Activated naive CD4-positive, alpha-beta T cell treated with anti-CD3 and anti-CD28 coated beads, Interleukin-2, amount 50 U/mL, for 72 hours (primary cell): ENCODE results near the gene ANKFY1. TPM values are rescaled to one million over a fixed set of nuclear protein-coding genes. Genes with fewer than 3 reads are reported as not detected.

Source experiments
- ATAC-seq, 2 donors: fragments of 150-1000 bp; cut with Tn5 transposase; 2 replicates each; pipeline ENCODE4 v1.10.0; 2021; ENCODE audit warnings: mild to moderate bottlenecking in 2 of 2, moderate library complexity in 2 of 2
- DNase-seq, 2 donors: peaks; one replicate each; pipeline ENCODE4 v3.0.0; 2021 to 2022; ENCODE audit warnings: low spot score in 2 of 2
- H3K27ac Mint-ChIP-seq, 2 donors: one replicate each; pipeline ENCODE4 v1.8.0; 2022; ENCODE audit warnings: mild to moderate bottlenecking in 2 of 2, mixed read lengths in 2 of 2
- H3K36me3 Mint-ChIP-seq, 2 donors: one replicate each; pipeline ENCODE4 v1.8.0; 2022; ENCODE audit warnings: mixed read lengths in 2 of 2
- H3K9me3 Mint-ChIP-seq, 2 donors: one replicate each; pipeline ENCODE4 v1.8.0; 2022; ENCODE audit warnings: mixed read lengths in 2 of 2
- total RNA-seq, 2 donors: library from RNA; stranded (reverse); gene quantifications; one replicate each; pipeline ENCODE4 v1.2.3, GENCODE V29; 2022

Gene ANKFY1
- total RNA-seq, 2 donors from 2014 or later = 52.8 to 54.0 TPM

DNA sequence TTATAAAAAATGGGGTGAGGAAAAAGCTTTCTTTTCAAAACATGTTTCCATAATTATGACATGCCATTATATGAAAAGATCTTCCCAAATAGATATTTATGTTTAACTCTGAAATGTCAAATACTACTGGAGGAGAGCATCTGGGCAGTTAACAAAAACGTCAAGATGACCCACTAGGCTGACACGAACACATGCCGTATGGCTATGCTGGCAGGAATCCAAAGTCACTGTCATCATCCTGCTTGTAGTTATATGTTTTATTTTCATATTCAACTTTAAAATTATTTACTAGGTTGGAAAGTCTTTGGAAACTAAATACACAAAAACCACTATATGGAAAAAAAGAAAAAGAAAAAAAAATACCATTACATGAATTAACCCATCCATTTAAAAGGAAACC, 27.3 kb downstream of the ANKFY1 start:
- ATAC-seq (no peak), DNase-seq (no peak)
- Mint-ChIP-seq H3K27ac (no peak overlapping the region), H3K36me3 (peaks cover 0 to 6% of the 10 kb centered on the region in 2 donors), H3K9me3 (no peaks in the 10 kb centered on the region)

DNA sequence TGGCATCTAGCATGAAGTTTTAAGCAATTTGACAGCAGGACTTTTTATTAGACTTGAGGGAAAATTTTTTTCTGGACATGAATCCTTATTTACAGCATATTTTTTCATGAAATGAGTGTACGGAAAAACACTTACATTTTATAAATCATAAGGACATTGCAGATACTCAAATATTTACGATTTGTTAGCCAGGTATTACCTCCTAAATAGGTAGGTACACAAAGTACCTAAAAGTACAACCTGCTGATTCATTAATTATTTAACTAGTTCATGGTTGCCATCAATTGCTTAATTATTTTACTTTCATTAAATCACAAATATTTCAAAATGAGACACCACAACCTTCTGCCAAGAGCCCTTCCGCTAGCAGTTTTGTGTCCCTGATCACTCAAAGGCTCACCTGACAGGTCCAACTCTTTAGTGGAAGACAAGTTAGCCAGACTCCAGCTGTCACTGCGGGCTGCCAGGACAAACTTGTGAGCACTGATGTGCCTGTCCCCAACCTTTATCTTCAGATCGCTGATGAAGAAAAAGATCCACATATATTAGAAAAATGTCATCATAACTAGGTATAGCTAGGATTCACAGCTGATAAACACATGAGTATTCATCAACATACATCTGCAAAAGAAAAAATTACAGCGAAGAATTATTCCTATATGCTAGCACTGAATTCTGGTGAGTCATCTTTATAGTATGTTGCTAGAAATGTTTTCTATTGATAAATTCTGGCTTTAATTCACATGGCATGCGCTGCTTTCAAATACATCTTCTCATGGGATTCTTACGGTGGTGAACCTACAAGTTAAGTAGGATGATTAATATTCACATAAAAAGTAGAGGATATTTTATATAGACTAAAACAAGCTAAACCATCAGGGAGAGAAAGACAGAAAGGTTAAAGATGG, 28.2 kb downstream of the ANKFY1 start:
- H3K27ac Mint-ChIP-seq = no peak overlapping the region
- H3K9me3 Mint-ChIP-seq = no peaks in the 10 kb centered on the region
- H3K36me3 Mint-ChIP-seq = peaks cover 0 to 6% of the 10 kb centered on the region in 2 donors
- no peak for ATAC-seq
- no peak for DNase-seq

DNA sequence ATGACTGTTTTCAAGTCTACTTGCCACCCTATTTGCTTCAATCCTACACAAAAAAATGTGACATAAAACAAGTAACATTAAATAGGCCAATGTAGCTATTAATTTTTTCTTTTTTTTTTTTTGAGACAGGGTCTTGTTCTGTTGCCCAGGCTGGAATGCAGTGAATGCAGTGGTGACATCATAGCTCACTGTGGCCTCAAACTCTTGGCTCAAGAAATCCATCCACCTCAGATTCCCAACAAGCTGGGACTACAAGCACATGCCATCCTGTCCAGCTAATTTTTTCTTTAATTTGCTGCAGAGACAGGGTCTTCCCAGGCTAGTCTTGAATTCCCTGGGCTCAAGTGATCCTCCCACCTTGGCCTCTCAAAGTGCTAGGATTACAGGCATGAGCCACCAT, 29.4 kb downstream of the ANKFY1 start:
- ATAC-seq (no peak), DNase-seq (no peak)
- Mint-ChIP-seq H3K9me3 (no peaks in the 10 kb centered on the region), H3K27ac (no peak overlapping the region), H3K36me3 (peaks cover 0 to 6% of the 10 kb centered on the region in 2 donors)

DNA sequence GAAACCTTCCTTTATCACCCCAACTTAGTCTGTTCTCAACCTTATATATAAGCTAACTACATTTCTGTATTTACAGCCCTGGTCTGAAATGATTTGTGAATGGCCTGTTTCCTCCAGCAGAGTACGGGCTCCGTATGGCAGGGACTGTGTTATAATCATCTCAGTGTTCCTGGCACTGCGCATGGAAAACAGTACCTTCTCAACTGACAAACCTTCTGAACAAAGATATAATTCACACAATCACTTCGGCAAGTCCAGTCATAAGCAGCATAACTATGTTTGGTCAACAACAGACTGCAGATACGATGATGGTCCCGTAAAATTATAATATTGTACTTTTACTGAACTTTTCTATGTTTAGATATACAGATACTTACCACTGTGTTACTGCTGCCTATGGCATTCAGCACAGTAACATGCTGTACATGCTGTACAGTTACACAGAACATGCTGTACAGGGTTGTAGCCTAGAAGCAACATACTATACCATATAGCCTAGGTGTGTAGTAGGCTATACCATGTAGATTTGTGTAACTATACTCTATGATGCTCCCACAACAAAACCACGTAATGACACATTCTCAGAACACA, 30.0 kb downstream of the ANKFY1 start:
- Mint-ChIP-seq H3K9me3 (no peaks in the 10 kb centered on the region), H3K36me3 (peaks cover 0 to 6% of the 10 kb centered on the region in 2 donors), H3K27ac (peak overlapping the region in 1 of 2 donors; percentile 58)
- no peak for DNase-seq
- ATAC-seq = no peak

DNA sequence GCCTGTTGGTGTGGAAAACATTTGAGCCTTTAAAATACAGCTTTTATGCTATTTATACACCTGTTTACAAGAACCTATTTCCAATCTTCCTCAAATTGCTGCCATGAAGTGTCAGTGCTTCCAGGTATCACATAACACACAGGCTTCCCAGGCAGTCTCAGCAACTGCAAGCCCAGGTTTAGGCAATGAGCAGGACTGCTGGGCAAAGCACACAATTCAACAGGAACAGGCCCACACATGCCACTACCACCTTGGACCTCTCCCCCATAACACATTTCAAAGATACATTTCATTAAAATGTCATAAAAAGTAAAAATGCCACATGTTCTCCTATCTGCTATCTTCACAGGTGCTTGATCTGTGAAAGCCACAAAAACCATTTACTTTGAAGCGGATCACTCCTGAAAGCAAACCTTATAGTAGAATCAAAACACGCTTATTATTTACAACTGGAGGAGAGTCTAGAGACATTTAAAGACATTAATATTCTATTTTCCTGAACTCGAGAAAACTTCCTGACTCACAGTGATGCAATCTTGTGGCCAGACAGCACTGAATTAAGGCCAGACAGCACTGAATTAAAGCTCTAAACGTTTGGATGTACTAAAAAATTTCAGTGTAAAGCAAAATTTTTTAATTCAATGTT, 31.5 kb downstream of the ANKFY1 start:
- Mint-ChIP-seq H3K27ac (peak overlapping the region in 1 of 2 donors; percentile 26), H3K9me3 (no peaks in the 10 kb centered on the region), H3K36me3 (peaks cover 0 to 6% of the 10 kb centered on the region in 2 donors)
- ATAC-seq = no peak
- no peak for DNase-seq

DNA sequence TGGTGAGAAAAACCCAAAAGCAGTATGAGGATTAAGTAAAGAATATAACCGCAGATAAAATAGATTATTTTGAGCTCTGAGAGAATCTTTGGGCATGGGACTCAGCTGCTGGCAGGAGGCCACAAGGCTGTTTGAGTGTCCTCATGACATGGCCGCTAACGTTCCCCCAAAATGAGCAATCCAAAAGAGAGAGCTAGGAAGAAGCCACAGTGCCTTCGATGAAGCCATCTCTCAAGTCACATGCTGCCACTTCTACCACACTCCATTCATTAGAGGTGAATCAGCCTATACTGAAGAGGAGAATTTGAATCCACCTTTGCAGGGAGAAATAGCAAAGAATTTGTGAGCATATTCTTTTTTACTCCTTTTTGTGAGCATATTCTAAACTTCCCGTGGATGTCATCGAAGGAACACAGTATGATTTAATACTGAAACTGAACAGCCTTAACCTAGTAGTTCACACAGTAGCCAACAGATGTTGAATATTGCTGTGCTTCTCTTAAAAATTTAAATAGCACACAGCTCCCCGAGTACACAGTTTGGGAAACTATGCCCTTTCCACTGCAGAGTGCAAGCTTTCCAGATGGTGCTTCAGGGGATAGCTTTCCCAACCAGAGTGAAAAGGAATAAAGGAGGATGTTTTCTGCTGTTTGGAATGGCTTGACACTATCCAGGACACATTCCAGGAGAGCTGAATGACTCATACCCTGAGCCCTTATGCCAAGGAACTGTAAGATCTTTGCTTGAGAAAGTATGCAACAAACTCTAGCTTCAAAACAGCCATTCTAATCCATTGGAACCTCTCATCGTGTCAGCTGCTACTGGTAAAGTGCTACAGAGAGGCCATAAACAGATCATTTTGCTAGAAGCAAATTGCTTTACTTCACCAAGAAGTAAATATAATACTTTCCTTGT, 33.9 kb downstream of the ANKFY1 start:
- ATAC-seq (no peak), DNase-seq (no peak)
- Mint-ChIP-seq H3K9me3 (no peaks in the 10 kb centered on the region), H3K36me3 (peaks cover 0 to 6% of the 10 kb centered on the region in 2 donors), H3K27ac (no peak overlapping the region)

DNA sequence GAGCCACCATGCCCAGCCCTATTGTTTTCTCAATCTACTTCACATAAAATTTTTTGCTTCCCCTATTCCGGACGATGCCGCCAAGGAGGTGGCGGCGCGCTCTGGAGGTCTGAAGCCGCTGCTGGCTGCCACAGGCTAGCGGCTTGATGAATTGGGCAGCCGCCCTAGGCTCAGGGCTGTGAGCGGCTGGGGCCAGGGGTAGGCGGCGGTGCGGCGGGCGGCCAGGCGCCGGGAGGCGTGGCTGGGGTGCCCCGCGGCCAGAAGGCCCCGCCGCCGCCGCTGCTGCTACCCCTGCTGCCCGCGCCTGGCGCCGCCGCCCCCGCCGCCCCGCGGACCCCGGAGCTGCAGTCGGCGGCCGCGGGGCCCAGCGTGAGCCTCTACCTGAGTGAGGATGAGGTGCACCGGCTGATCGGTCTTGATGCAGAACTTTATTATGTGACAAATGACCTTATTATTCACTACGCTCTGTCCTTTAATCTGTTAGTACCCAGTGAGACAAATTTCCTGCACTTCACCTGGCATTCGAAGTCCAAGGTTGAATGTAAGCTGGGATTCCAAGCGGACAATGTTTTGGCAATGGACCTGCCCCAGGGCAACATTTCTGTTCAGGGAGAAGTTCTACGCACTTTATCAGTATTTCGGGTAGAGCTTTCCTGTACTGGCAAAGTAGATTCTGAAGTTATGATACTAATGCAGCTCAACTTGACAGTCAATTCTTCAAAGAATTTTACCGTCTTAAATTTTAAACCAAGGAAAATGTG, 41.7 kb downstream of the ANKFY1 start:
- no peak overlapping the region for H3K27ac Mint-ChIP-seq
- H3K9me3 Mint-ChIP-seq = no peaks in the 10 kb centered on the region
- ATAC-seq (no peak), DNase-seq (no peak)
- H3K36me3 Mint-ChIP-seq = peaks cover 0 to 6% of the 10 kb centered on the region in 2 donors

DNA sequence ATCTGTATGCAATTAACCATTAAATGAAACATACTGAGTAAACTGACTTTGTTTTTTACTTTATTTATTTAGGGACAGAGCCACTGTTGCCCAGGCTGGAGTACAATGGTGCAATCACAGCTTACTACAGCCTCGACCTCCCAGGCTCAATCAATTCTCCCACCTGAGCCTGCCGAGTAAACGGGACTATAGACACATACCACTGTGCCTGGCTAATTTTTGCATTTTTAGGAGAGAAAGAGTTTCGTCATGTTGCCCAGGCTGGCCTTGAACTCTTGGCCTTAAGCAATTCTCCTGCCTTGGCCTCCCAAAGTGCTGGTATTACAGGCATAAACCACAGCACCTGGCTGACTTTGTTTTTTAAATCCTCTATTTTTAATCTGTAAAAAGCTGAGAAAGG, 42.6 kb downstream of the ANKFY1 start:
- Mint-ChIP-seq H3K9me3 (no peaks in the 10 kb centered on the region), H3K27ac (peak overlapping the region in 1 of 2 donors; percentile 35), H3K36me3 (peaks cover 0 to 6% of the 10 kb centered on the region in 2 donors)
- DNase-seq = no peak
- ATAC-seq = no peak

DNA sequence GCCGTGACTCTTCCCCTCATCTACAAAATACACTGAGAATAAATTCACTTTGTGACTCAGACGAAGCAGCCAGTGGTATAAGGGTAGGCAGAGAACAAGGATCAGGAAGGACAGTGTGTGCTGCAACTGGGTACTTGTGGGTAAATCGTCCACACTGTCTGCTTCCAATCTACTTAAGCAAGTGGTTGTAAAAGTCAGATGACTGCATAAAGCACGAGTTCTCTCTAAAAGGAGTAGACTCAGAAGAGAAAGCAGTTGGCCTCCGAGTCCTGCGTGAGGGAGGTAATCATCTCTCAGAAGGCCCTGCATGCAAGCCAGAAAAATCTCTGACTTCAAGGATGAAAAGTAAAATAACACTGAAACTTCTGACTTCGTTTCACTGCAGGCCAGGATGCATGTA, 43.1 kb downstream of the ANKFY1 start:
- H3K36me3 Mint-ChIP-seq = peaks cover 0 to 6% of the 10 kb centered on the region in 2 donors
- no peaks in the 10 kb centered on the region for H3K9me3 Mint-ChIP-seq
- ATAC-seq = no peak
- no peak for DNase-seq
- H3K27ac Mint-ChIP-seq = peak overlapping the region in 1 of 2 donors; percentile 35

DNA sequence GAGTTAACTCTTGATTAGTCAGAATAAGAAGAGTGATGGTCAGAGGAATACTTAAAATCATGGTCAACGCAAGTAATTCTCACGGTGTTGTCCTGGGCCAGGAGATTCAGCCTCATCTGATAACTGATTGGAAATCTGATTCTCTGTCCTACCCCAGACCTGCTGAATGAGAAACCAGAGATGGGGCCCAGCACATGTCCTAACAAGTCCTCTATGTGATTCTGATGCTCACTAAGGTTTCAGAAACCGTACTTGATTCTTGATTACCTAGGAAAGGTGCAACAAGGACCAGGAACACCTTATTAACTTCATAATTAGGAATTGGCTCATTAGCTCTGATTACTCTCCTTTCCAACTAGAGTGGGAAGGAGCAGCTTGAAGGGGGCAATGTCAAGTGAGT, 44.5 kb downstream of the ANKFY1 start:
- H3K36me3 Mint-ChIP-seq = peaks cover 0 to 11% of the 10 kb centered on the region in 2 donors

DNA sequence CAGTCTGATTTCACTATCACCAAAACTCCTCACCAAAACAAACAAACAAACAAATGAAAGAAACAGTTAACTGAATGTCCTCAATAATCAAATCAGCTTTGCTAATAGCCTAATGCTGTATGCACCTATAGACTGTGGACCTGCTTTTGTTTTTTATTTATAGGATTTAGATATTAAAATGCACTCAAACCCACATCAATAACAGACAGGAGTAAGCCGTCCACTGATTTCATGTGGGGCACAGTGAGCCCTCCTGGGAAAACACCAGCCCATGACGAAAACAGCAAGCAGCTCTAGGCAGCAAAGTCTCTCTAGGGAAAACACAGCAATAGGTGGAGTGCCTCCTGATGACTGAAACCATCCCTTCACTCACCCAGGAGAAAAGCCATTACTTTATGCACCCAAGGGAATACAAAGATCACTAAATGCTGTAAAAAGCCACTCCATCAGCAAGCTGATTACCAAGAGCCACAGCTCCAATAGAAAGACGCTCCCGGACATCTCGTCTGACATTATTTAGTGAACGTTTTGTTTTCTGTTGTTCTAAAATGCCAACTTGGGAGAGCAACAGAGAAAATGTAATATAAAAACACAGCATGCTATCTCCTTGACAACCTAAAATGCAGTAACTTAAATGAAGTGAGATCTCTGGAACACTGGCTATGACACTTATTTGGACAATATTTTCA, 47.8 kb downstream of the ANKFY1 start:
- no peak for ATAC-seq
- Mint-ChIP-seq H3K36me3 (peaks cover 0 to 5% of the 10 kb centered on the region in 2 donors), H3K9me3 (no peaks in the 10 kb centered on the region), H3K27ac (peak overlapping the region in 1 of 2 donors; percentile 35)
- no peak for DNase-seq

More for the DNA sequence above, 44.5 kb downstream of the ANKFY1 start:
- no peaks in the 10 kb centered on the region for H3K9me3 Mint-ChIP-seq
- H3K27ac Mint-ChIP-seq = peak overlapping the region; percentile 44 to 60
- ATAC-seq = no peak
- DNase-seq = no peak

DNA sequence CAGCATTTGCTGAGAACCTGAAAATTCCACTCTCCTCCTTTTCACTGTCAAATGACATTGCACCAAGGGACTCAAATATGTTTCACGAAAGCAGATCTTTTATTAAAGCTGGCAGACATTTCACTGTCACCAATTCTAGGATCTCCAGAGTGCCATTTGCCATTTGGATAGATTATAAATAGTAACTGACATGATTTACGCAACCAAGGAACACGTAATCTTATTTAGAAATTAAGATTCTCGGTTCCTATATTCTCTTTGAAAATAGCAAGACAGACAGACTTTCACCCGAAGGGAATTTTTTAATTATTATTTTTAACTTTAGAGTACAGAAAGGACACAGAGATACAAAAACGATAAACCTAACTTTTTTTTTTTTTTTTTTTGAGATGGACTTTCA, 49.6 kb downstream of the ANKFY1 start:
- Mint-ChIP-seq H3K9me3 (no peaks in the 10 kb centered on the region), H3K27ac (no peak overlapping the region), H3K36me3 (peaks cover 4 to 12% of the 10 kb centered on the region in 2 donors)
- DNase-seq (no peak), ATAC-seq (no peak)

DNA sequence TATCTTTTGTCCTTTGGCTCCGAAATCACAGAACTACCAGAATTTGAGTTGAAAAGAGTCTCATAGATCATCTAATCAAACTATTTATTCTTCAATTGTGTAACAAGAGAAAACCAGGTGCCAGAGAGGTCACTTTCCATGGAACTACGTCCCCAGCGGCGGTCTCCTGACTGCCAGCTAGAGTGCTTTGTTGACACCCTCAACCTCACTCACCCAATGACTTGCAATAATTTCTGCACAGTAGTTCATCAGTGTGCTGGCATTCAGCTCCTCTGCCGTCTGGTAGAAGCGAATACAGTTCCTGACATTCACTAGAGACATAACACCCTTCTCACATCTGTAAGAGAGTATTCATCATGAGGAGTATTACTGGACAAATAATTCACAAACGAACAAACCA, 54.2 kb downstream of the ANKFY1 start:
- DNase-seq (no peak), ATAC-seq (no peak)
- Mint-ChIP-seq H3K27ac (no peak overlapping the region), H3K36me3 (peaks cover 16 to 31% of the 10 kb centered on the region in 2 donors), H3K9me3 (no peaks in the 10 kb centered on the region)

DNA sequence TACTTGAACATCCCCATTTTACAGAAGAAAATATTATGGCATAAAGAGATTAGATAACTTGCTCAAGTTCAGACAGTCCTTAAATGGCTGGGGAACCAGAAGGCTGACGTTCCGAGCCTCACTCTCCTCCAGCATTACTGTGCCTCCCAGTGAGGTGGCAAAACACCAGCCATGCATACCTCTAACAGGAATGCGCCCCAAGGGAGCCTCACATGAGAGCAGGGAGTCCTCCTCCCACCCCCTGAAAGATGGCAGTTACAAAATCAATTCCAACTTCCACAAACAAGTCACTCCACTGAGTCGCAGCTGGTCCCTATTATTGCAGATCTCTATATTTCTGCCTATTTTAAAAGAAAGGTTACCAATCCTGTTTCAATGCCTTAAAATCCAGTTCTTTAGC, 55.5 kb downstream of the ANKFY1 start:
- Mint-ChIP-seq H3K36me3 (peaks cover 16 to 36% of the 10 kb centered on the region in 2 donors), H3K27ac (no peak overlapping the region), H3K9me3 (no peaks in the 10 kb centered on the region)
- no peak for DNase-seq
- no peak for ATAC-seq

DNA sequence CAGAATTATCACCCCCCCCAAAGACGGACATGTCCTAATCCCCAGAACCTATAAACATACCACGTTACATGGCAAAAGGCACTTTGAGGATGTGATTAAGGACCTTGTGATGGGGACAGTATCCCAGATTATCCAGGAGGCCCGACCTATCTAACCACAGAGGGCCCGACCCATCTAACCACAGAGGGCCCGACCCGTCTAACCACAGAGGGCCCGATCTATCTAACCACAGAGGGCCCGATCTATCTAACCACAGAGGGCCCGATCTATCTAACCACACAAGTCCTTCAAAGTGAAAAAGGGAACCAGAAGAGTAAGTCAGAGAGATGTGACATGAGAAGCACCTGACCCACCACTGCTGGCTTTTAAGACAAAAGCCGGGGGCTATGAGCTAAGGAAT, 56.8 kb downstream of the ANKFY1 start:
- no peak for ATAC-seq
- Mint-ChIP-seq H3K9me3 (no peaks in the 10 kb centered on the region), H3K36me3 (peaks cover 16 to 36% of the 10 kb centered on the region in 2 donors), H3K27ac (peak overlapping the region; percentile 56 to 91)
- no peak for DNase-seq
